ENCODE results near the gene PGLYRP4.

Gene PGLYRP4

DNA sequence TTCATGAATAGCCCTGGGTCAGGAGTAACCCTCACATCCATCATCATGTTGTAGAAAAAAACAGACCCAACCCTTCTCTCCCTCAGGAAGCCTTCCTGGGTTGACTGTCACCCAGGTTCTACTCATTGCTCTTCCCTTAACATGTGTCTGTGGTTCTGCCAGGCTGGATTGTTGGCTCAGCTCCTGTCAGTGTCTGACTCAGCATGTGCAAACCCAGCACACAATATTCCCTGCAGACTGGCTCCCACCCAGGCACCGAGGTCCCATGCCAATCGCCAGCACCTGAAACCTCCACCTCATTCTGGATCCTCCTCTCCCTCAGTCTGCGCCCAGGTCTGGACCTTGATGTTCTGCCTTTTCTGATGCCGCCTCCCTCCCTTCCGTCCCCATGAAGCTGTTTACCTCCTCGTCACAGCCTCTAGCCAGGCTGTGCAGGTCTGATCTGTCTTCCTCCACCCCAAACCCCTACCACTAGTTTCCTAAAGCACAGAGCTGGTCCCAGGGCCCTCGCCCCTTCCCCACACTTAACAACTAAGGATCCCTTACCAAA lies 46.6 kb upstream of the PGLYRP4 start:
- no peak overlapping the region for H3K4me3 ChIP-seq (ENCODE audit: low read depth, low read length)
- ChIA-PET POLR2A (no interaction called here), CTCF (no interaction called here)
- TF ChIP-seq CTCF (IDR thresholded peaks at IDR 0.05; ENCODE audit: insufficient read depth, low read length, missing control alignments) = no peak
- no peak for DNase-seq (ENCODE audit: low read depth, low spot score)

GRCh38 chr1:153394391-153394790 lies 45.8 kb upstream of the PGLYRP4 start:
- TF ChIP-seq CTCF (IDR thresholded peaks at IDR 0.05; ENCODE audit: insufficient read depth, low read length, missing control alignments) = no peak
- CTCF ChIA-PET = no interaction called here
- POLR2A ChIA-PET = no interaction called here
- no peak overlapping the region for H3K4me3 ChIP-seq (ENCODE audit: low read depth, low read length)
- no peak for DNase-seq (ENCODE audit: low read depth, low spot score)

DNA sequence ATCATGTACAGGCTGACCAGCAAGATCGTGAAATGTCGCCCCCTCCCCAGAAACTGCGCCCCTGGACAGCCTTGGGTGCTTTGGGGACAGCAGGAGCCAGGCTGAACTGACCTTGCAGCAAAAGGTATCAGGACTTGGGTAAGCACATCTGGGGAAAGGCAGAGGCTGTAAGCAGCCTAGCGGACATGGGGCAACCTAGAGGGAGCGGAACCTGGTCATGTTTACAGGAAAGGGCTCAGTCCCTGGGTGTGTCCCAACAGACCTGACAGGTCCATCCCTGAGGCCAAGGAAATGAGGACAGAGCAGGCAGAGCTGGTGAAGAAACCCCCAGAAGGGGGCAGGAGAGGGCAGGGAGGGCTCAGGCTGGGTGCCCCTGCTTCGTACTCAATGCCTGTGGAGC lies 45.3 kb upstream of the PGLYRP4 start:
- H3K4me3 ChIP-seq (ENCODE audit: low read depth, low read length) = no peak overlapping the region
- ChIA-PET POLR2A (no interaction called here), CTCF (no interaction called here)
- no peak for DNase-seq (ENCODE audit: low read depth, low spot score)
- no peak for TF ChIP-seq CTCF (IDR thresholded peaks at IDR 0.05; ENCODE audit: insufficient read depth, low read length, missing control alignments)

DNA sequence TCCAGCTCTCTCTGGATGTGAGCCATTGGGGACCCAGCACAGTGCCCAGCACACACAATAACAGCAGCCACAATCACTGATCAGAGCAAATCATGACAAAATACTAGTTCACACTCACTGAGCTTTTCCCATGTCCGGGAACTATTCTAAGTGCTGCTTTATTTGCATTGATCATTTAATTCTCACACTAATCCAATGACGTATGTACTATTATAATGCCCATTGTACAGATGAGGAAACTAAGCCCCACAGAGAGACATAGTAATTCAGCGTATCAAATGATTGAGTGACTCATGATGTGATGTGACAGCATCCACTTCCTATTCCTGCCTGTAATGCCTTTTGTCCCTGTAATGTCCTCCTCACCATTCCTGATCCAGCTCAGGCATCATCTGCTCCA lies 44.2 kb upstream of the PGLYRP4 start:
- no peak for TF ChIP-seq CTCF (IDR thresholded peaks at IDR 0.05; ENCODE audit: insufficient read depth, low read length, missing control alignments)
- CTCF ChIA-PET = no interaction called here
- no peak overlapping the region for H3K4me3 ChIP-seq (ENCODE audit: low read depth, low read length)
- POLR2A ChIA-PET = no interaction called here
- DNase-seq (ENCODE audit: low read depth, low spot score) = no peak

DNA sequence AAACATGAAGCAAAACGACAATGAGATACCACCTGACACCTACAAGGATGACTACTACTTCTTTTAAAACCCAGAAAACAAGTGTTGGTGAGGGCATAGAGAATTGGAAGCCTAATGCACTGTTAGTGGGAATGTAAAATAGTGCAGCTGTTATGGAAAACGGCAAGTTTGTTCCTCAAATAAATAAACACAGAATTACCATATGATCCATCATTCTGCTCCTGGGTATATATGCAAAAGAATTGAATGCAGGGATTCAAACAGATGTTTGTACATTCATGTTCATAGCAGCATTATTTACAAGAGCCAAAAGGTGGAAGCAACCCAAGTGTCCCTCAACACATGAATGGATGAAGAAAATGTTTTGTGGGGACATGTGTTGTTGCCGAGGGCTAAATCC lies 43.6 kb upstream of the PGLYRP4 start:
- CTCF ChIA-PET = no interaction called here
- POLR2A ChIA-PET = no interaction called here
- no peak for TF ChIP-seq CTCF (IDR thresholded peaks at IDR 0.05; ENCODE audit: insufficient read depth, low read length, missing control alignments)
- no peak for DNase-seq (ENCODE audit: low read depth, low spot score)
- no peak overlapping the region for H3K4me3 ChIP-seq (ENCODE audit: low read depth, low read length)

GRCh38 chr1:153390938-153391710 lies 42.5 kb upstream of the PGLYRP4 start, which contains the start of gene S100A8:
TSS of gene S100A8 (minus strand) at chr1:153391073. CDS start at chr1:153390535, 538 bp downstream.
- H3K4me3 ChIP-seq (ENCODE audit: low read depth, low read length) = no peak within 1 kb of the TSS
- CTCF ChIA-PET = interaction anchor here (1.0 kb wide), 1 partner anchor 103 kb away, joined by 3 read pairs; no protein-coding TSS in a partner anchor
- POLR2A ChIA-PET = no interaction called here
- TF ChIP-seq CTCF (IDR thresholded peaks at IDR 0.05; ENCODE audit: insufficient read depth, low read length, missing control alignments) = no peak
- DNase-seq (ENCODE audit: low read depth, low spot score) = no peak
